ENCODE results near the gene HSPB8.

The HSPB8 gene

DNA sequence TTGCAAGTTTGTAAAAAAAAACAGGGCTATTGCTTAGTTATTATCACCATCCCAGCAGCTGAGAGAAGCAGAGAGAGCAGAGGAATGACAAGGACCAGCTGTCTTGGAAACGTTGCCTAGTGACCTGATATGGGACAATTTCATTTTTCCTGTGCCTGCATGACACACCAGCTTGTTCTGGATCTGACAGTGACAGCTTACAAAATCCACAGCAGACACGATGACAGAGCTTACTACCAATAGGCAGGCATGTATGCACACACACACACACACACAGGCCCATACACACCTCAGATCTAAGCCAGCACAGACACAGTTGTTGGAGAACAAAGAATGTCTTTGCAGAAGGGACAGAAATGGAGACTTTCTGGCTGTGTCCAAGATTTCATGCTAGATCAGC lies 25.4 kb downstream of the HSPB8 start:
- no peak for DNase-seq (ENCODE audit: extremely low spot score)
- TF ChIP-seq, protein P1, sequence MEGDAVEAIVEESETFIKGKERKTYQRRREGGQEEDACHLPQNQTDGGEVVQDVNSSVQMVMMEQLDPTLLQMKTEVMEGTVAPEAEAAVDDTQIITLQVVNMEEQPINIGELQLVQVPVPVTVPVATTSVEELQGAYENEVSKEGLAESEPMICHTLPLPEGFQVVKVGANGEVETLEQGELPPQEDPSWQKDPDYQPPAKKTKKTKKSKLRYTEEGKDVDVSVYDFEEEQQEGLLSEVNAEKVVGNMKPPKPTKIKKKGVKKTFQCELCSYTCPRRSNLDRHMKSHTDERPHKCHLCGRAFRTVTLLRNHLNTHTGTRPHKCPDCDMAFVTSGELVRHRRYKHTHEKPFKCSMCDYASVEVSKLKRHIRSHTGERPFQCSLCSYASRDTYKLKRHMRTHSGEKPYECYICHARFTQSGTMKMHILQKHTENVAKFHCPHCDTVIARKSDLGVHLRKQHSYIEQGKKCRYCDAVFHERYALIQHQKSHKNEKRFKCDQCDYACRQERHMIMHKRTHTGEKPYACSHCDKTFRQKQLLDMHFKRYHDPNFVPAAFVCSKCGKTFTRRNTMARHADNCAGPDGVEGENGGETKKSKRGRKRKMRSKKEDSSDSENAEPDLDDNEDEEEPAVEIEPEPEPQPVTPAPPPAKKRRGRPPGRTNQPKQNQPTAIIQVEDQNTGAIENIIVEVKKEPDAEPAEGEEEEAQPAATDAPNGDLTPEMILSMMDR (IDR thresholded peaks at IDR 0.05; ENCODE audit: control extremely low read depth, extremely low read depth, low read depth, missing control alignments), result no peak
- ChIA-PET POLR2A (no interaction called here), CTCF (no interaction called here)

DNA sequence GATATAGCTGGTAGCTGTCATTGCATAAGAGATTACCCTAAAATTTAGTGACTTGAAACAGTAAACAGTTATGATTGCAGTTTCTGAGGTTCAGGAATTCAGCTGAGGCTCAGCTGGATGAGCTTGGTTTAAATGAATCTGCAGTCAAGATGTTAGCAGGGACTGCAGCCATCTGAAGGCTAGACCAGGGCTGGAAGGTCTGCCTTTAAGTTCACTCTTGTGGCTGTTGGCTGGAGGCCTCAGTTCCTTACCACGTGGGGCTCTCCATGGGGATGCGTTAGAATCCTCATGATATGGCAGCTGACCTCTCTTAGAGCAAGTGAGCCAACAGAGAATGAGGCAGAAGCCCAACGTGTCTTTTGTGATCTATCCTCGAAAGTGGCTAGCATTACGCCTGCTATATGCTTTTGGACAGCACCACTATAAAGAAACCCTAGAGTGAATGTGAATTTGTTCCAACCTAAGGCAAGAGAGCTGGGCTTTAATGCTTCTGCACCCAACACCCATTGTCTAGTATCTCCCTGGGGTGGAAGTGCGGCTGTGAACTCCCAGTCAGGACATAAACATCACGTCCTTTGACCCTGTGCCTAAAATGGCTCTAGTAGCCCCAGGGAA lies 26.0 kb downstream of the HSPB8 start:
- ChIA-PET POLR2A (no interaction called here), CTCF (no interaction called here)
- no peak for DNase-seq (ENCODE audit: extremely low spot score)
- TF ChIP-seq, protein P1 (IDR thresholded peaks at IDR 0.05; ENCODE audit: control extremely low read depth, extremely low read depth, low read depth, missing control alignments), result no peak

DNA sequence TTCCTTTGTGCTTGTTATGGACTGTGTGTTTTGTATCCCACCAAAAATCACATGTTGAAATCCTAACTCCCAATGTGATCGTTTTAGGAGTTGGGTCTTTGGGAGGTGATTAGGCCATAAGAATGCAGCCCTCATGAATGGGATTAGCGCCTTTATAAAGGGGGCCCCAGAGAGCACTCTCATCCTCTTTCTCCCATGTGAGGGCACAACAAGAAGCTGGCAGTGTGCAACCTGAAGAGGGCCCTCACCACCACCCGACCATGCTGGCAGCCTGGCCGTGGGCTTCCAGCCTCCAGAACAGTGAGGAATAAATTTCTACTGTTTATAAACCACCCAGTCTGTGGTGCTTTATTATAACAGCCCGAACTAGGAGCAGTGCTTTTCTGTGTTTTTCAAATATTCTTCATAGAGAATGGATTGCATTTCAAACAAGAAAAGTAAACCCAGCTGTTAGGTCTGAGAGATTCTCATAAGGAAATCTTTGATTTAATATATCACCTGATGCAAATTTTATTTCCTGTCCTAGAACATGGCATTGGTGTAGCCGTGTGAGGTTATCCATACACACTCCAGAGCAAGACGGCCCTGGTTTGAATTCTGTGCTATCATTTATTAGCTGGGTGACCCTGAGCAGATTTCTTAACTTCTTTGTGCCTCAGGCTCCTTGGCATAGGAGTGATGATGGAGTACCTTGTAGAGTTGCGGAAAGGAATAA lies 27.8 kb downstream of the HSPB8 start:
- CTCF ChIA-PET, result no interaction called here
- POLR2A ChIA-PET, result no interaction called here
- TF ChIP-seq, protein P1 (IDR thresholded peaks at IDR 0.05; ENCODE audit: control extremely low read depth, extremely low read depth, low read depth, missing control alignments), result no peak
- no peak for DNase-seq (ENCODE audit: extremely low spot score)

DNA sequence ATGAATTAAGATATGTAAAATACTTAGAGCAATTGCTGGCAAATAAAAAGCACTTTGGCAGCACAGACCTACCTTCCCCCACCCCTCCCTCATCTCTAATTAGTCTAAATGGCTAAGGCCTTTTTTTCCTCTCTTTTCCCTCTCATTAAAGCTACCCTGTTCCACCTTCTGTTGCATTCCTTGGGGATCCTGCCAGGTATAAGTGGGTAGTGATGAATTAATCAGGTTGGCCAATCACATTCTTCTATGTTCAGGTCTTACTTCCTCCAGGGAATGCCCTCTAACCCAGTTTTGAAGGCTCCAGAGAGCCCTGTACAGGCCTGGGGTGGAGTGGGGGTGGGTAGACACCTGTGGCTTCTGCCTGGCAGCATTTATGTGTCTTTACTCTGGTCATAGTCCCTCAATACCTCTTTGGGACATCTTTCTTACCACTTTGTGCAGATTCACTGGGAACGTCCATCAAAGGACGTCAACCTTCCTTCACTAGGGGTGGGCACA lies 28.4 kb downstream of the HSPB8 start:
- POLR2A ChIA-PET, result no interaction called here
- TF ChIP-seq, protein P1 (IDR thresholded peaks at IDR 0.05; ENCODE audit: control extremely low read depth, extremely low read depth, low read depth, missing control alignments), result no peak
- CTCF ChIA-PET, result interaction anchor here (1.0 kb wide), 1 partner anchor 10 kb away, joined by 3 read pairs; no protein-coding TSS in a partner anchor
- DNase-seq (ENCODE audit: extremely low spot score), result no peak

DNA sequence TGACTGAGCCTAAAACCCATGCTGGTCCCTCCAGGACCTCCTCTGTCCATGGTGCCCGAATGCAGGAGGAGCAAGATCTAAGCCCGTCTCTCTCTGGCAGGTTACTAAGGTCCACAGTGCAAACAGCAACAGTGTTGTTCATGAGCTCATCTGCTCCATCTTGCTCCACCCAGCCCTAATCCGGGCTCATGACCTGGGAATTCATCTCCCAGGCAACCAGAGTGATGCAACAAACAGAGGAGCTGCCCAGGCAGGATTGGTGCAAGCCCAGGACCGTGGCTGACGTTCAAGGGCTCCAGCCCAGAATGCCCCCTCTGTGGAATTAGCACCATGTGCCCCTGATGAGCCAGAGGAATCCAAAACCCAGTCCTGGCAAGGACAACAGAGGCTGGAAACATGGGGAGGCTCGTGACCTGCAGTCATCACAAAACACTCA lies 29.9 kb downstream of the HSPB8 start:
- POLR2A ChIA-PET, result no interaction called here
- no peak for DNase-seq (ENCODE audit: extremely low spot score)
- TF ChIP-seq, protein P1 (IDR thresholded peaks at IDR 0.05; ENCODE audit: control extremely low read depth, extremely low read depth, low read depth, missing control alignments), result no peak
- CTCF ChIA-PET, result no interaction called here

DNA sequence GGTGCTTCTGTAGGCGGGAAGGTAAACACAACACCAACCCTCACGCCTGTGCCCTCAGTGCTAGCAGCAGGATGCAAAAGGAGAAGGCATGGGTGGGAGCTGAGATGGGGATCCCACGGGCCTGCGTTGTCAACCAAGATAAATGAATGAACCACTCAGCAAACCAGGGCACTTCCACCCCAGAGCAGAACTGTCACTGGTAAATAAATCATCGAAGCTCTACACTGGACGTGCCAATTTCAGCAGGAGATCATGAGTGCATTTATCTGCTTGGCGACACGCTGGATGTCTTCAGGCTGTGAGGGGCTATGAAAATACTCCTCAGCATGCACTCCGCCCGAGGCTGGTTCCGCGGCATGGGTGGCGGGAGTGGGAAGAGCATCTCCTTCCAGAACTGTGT lies 33.2 kb downstream of the HSPB8 start:
- DNase-seq (ENCODE audit: extremely low spot score), result no peak
- POLR2A ChIA-PET, result no interaction called here
- TF ChIP-seq, protein P1 (IDR thresholded peaks at IDR 0.05; ENCODE audit: control extremely low read depth, extremely low read depth, low read depth, missing control alignments), result no peak
- CTCF ChIA-PET, result no interaction called here
